ENCODE results near the gene GIN1.

GIN1 gene

DNA sequence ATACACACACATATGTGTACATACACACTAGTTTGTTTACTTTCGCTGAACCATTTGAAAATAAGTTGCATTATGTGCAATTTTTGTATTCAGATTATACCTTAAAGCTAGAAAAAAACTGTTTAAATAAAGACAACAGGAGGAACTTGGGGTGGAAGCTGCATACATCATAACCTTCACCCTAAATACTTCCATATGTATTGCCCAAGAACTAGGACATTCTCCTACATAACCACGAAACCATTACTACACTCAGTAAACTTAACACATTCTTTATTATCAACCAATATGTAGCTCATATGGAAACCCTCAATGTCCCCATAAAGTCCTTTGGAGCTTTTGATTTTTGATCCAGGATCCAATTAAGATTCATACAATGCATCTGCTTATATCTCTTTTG, 83.3 kb downstream of the GIN1 start:
- DNase-seq (ENCODE audit: low read depth), result no peak

Data from non-pigmented ciliary epithelial cell (primary cell).